ENCODE data around the gene ATG5.

Gene ATG5

DNA sequence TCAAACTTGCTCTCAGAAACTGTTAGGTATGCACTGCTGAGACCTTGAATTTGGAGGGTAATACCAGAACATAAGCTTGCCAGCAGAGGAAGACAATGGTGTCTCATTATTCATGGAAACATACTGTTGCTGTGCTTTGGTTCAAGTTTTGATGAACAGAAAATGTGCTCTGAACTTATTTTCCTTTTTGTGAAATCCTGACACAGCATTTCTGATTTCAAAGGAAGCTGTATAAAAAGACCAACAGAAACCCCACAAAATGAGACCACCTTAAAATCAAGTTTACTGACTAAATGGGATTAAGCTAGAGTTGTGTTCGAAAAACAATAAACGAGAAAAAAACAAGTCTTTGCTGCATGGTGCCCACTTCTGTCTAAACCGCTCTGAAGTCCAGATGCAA is 169.1 kb downstream of the ATG5 start (continued):
- TF ChIP-seq, protein P1, sequence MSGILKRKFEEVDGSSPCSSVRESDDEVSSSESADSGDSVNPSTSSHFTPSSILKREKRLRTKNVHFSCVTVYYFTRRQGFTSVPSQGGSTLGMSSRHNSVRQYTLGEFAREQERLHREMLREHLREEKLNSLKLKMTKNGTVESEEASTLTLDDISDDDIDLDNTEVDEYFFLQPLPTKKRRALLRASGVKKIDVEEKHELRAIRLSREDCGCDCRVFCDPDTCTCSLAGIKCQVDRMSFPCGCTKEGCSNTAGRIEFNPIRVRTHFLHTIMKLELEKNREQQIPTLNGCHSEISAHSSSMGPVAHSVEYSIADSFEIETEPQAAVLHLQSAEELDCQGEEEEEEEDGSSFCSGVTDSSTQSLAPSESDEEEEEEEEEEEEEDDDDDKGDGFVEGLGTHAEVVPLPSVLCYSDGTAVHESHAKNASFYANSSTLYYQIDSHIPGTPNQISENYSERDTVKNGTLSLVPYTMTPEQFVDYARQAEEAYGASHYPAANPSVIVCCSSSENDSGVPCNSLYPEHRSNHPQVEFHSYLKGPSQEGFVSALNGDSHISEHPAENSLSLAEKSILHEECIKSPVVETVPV (CRISPR knock-in tag; IDR thresholded peaks at IDR 0.05): no peak
- TF ChIP-seq PPARA (CRISPR knock-in tag; IDR thresholded peaks at IDR 0.05; ENCODE audit: borderline replicate concordance): no peak
- TF ChIP-seq ZNF70 (CRISPR knock-in tag; IDR thresholded peaks at IDR 0.05): no peak
- TF ChIP-seq TOX (CRISPR knock-in tag; IDR thresholded peaks at IDR 0.05; ENCODE audit: borderline replicate concordance): no peak
- TF ChIP-seq OSR1 (CRISPR knock-in tag; IDR thresholded peaks at IDR 0.05): no peak
- no peak for TF ChIP-seq ZNF8 (CRISPR knock-in tag; IDR thresholded peaks at IDR 0.05)
- no peak for TF ChIP-seq ZFP30 (CRISPR knock-in tag; IDR thresholded peaks at IDR 0.05)
- TF ChIP-seq, protein P2, sequence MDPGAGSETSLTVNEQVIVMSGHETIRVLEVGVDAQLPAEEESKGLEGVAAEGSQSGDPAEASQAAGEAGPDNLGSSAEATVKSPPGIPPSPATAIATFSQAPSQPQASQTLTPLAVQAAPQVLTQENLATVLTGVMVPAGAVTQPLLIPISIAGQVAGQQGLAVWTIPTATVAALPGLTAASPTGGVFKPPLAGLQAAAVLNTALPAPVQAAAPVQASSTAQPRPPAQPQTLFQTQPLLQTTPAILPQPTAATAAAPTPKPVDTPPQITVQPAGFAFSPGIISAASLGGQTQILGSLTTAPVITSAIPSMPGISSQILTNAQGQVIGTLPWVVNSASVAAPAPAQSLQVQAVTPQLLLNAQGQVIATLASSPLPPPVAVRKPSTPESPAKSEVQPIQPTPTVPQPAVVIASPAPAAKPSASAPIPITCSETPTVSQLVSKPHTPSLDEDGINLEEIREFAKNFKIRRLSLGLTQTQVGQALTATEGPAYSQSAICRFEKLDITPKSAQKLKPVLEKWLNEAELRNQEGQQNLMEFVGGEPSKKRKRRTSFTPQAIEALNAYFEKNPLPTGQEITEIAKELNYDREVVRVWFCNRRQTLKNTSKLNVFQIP (CRISPR knock-in tag; IDR thresholded peaks at IDR 0.05; ENCODE audit: borderline replicate concordance, low read depth): no peak
- no peak for TF ChIP-seq ISL1 (CRISPR knock-in tag; IDR thresholded peaks at IDR 0.05)
- TF ChIP-seq TCF4 (CRISPR knock-in tag; IDR thresholded peaks at IDR 0.05; ENCODE audit: borderline replicate concordance): no peak

DNA sequence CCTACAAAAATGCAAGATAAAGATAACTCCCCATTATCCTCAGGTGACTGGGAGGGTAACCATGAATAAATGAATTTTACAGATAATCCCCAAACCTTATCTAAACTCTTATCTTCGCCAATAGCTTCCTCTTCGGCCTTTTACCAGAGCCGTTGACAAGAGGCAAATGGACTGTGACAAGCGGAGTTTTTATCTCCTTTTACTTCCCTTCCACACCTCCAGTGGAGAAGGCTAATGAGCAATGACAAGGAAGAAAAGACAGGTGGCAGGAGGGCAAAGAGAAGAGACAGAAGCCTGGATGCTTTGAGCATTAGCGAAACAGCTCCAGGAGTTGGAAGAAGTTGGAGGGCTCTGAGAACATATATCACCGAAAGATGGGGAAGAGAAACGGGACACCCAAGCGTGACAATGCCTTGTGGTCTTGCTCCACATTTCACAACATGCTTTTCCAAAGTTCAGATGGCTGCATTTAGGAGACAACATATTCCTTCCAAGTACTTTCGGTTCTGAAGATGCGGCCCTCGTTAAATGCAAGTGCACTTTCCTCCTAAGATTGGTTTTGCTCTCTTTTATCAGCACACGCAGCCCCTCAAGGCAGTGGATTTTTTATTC is 170.2 kb downstream of the ATG5 start:
- ATAC-seq: no peak
- TF ChIP-seq ZC3H10 (CRISPR knock-in tag; IDR thresholded peaks at IDR 0.05) (no peak), ZNF70 (CRISPR knock-in tag; IDR thresholded peaks at IDR 0.05) (no peak), ZFP3 (CRISPR knock-in tag; IDR thresholded peaks at IDR 0.05) (no peak), CSDC2 (CRISPR knock-in tag; IDR thresholded peaks at IDR 0.05) (no peak), RARB (CRISPR knock-in tag; IDR thresholded peaks at IDR 0.05) (no peak), ZFP30 (CRISPR knock-in tag; IDR thresholded peaks at IDR 0.05) (no peak), GLIS3 (CRISPR knock-in tag; IDR thresholded peaks at IDR 0.05) (no peak), ARNTL (CRISPR knock-in tag; IDR thresholded peaks at IDR 0.05; ENCODE audit: borderline replicate concordance, low read depth) (no peak), PPARA (CRISPR knock-in tag; IDR thresholded peaks at IDR 0.05; ENCODE audit: borderline replicate concordance) (no peak), SNAI2 (CRISPR knock-in tag; IDR thresholded peaks at IDR 0.05) (no peak), TOX (CRISPR knock-in tag; IDR thresholded peaks at IDR 0.05; ENCODE audit: borderline replicate concordance) (no peak), BACH2 (CRISPR knock-in tag; IDR thresholded peaks at IDR 0.05; ENCODE audit: borderline replicate concordance) (no peak), ZNF8 (CRISPR knock-in tag; IDR thresholded peaks at IDR 0.05) (no peak)
- TF ChIP-seq, protein P3, sequence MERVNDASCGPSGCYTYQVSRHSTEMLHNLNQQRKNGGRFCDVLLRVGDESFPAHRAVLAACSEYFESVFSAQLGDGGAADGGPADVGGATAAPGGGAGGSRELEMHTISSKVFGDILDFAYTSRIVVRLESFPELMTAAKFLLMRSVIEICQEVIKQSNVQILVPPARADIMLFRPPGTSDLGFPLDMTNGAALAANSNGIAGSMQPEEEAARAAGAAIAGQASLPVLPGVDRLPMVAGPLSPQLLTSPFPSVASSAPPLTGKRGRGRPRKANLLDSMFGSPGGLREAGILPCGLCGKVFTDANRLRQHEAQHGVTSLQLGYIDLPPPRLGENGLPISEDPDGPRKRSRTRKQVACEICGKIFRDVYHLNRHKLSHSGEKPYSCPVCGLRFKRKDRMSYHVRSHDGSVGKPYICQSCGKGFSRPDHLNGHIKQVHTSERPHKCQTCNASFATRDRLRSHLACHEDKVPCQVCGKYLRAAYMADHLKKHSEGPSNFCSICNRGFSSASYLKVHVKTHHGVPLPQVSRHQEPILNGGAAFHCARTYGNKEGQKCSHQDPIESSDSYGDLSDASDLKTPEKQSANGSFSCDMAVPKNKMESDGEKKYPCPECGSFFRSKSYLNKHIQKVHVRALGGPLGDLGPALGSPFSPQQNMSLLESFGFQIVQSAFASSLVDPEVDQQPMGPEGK (CRISPR knock-in tag; IDR thresholded peaks at IDR 0.05; ENCODE audit: borderline replicate concordance): no peak
- TF ChIP-seq, protein P4, sequence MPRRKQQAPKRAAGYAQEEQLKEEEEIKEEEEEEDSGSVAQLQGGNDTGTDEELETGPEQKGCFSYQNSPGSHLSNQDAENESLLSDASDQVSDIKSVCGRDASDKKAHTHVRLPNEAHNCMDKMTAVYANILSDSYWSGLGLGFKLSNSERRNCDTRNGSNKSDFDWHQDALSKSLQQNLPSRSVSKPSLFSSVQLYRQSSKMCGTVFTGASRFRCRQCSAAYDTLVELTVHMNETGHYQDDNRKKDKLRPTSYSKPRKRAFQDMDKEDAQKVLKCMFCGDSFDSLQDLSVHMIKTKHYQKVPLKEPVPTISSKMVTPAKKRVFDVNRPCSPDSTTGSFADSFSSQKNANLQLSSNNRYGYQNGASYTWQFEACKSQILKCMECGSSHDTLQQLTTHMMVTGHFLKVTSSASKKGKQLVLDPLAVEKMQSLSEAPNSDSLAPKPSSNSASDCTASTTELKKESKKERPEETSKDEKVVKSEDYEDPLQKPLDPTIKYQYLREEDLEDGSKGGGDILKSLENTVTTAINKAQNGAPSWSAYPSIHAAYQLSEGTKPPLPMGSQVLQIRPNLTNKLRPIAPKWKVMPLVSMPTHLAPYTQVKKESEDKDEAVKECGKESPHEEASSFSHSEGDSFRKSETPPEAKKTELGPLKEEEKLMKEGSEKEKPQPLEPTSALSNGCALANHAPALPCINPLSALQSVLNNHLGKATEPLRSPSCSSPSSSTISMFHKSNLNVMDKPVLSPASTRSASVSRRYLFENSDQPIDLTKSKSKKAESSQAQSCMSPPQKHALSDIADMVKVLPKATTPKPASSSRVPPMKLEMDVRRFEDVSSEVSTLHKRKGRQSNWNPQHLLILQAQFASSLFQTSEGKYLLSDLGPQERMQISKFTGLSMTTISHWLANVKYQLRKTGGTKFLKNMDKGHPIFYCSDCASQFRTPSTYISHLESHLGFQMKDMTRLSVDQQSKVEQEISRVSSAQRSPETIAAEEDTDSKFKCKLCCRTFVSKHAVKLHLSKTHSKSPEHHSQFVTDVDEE (CRISPR knock-in tag; IDR thresholded peaks at IDR 0.05): no peak
- TF ChIP-seq, protein P2 (CRISPR knock-in tag; IDR thresholded peaks at IDR 0.05; ENCODE audit: borderline replicate concordance, low read depth): no peak
- TF ChIP-seq, protein P5, sequence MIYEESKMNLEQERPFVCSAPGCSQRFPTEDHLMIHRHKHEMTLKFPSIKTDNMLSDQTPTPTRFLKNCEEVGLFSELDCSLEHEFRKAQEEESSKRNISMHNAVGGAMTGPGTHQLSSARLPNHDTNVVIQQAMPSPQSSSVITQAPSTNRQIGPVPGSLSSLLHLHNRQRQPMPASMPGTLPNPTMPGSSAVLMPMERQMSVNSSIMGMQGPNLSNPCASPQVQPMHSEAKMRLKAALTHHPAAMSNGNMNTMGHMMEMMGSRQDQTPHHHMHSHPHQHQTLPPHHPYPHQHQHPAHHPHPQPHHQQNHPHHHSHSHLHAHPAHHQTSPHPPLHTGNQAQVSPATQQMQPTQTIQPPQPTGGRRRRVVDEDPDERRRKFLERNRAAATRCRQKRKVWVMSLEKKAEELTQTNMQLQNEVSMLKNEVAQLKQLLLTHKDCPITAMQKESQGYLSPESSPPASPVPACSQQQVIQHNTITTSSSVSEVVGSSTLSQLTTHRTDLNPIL (CRISPR knock-in tag; IDR thresholded peaks at IDR 0.05; ENCODE audit: low read depth): no peak

Measured in SK-N-SH treated with all-trans-retinoic acid at 6 μM for 48 hours (cell line).